C1 segment of cervical spinal cord (tissue), 14 donors: Measurements from ENCODE around the gene DNASE1L2.

Source experiments
- DNase-seq, 14 donors: peaks; one replicate each; lab custom pipeline; 2025; lab: John Stamatoyannopoulos, UW

Gene DNASE1L2

DNA sequence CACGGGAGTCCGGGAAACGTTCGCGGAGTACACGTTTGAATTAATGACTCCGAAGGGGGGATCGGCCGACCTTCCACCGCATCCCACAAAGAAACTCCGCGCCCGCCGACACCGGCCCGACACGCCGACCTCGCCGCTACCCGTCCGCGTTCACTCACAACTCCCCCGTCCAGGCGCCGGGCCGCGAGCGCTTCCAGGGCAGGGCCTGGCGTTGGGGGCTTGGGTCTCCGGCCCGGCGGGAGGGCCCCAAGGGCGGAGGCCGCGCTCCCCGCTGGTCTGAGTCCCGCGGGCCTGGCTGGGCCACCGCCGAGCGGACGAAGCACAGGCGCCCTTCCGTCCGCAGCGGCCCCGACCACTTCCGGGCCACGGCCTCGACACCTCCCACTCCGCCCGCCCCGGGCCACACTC, 31.3 kb downstream of the DNASE1L2 start:
- DNase-seq: peak in 2 of 14 donors; percentile 80 to 95

- peak; percentile 89 to 97 (median 94) for DNase-seq
These were observed 31.8 kb downstream of the DNASE1L2 start, which contains the start of gene RNPS1 for GRCh38 chr16:2267913-2268666. Gene RNPS1, minus strand, starts transcription at chr16:2268126. Its CDS starts 3,483 bp downstream, at chr16:2264643.

GRCh38 chr16:2270070-2270462, 33.8 kb downstream of the DNASE1L2 start:
- DNase-seq: no peak

GRCh38 chr16:2270588-2271470, 34.6 kb downstream of the DNASE1L2 start:
- no peak for DNase-seq

DNA sequence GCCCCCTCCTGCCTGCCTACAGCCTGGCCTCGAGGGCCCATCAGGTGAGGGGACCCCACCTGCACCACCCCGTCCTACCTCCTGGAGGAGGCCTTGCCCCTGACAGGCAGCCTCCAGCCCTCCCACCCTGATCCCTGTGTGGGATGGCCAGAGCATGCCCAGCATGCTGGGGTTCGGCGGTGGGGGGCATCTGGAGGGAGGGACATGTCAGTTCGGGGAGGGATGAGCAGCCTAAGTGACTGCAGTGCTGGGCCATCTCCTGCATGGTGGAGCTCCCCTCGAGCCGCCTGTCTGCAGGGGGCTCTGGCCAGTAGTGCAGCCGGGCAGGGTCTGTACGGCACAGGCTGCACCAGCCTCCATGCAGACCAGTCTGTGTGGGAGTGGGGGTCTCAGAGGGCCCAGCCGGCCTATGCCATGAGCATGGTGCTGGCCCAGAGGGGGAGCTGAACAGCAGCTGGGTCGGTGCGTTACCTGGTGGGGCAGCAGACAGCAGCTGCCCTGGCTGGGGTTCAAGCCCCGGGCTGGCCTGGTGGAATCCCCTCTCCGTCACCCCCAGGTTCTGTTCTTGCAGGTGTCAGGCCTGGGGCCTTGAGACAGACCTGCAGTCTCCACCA, 35.7 kb downstream of the DNASE1L2 start:
- DNase-seq: no peak

DNA sequence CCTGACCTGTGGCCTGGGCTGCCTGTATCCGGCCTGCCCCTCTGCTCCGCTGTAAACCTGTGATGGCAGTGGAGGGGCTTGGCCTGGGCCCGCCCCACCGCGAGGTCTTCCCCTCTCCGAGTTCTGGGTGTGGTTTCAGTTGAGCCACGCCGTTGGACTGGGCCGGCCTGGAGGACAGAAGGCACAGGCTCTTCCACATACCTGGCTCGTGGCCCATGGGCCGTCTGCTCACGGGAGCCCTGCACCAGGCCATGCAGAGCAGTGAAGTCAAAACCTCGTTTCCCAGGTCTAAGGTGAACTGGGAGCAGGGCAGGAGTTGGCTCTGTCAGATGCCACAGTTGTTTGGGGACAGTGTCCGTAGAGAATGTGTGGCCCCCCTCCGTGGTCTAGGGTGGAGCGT, 37.2 kb downstream of the DNASE1L2 start:
- peak in 1 of 14 donors; percentile 36 for DNase-seq

DNA sequence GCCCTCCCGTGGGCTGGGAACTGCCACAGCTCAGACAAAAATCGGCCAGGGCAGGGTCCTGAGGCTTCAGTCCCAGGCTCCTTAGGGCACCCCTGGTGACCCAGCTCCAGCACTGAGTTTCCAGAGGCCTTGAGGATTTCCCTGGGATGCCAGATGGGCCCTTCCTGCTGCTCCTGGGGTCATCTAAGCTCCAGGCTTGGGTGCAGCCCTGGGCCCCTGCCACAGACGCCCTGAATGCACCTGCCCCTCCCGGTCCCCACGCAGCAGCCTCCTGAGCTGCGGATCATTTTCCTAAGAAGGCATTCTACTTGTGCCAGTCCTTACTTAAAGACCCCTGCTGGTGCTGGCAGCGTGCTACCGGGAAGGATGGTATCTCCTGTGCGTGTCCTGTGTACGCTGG, 37.7 kb downstream of the DNASE1L2 start:
- no peak for DNase-seq

GRCh38 chr16:2275476-2276367, 39.5 kb downstream of the DNASE1L2 start:
- no peak for DNase-seq

DNA sequence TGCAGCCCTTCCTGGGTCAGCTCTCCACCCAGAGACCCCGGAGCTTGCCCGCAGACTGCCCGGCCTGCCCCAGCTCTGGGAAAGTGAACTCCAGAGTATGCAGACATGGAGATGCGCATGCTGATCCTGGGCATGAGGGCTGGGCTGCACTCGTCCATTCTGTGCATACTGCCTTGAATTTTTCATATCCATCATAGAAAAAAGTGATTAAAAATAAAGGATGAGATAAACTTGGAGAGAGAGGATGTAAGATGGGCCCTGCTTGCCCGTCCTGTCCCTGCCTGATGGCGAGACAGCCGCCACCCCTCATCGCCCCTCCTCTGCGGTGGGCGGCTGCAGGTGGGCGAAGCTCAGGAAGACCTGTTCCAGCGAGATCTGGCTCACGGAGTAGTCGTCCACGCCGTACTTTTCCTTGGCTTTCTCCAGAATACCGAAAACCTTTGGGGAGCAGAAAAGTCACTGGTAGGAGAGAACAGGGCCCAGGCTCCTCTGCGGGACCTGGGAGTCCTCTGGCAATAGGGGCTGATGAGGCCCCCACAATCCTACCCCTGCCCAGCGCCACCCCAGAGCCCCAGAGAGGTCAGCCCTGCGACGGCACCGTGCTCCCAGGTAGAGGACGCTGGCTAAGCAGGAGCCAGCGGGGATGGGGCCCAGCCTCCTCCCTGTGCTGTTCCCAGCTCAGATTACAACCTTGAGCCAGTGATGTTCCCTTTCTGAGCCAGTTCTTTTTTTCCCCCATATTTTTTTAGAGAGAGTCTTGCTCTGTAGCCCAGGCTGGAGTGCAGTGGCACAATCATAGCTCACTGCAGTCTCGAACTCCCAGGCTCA, 40.3 kb downstream of the DNASE1L2 start:
- no peak for DNase-seq

- no peak for DNase-seq
These were observed 41.4 kb downstream of the DNASE1L2 start for GRCh38 chr16:2277466-2278271.

DNA sequence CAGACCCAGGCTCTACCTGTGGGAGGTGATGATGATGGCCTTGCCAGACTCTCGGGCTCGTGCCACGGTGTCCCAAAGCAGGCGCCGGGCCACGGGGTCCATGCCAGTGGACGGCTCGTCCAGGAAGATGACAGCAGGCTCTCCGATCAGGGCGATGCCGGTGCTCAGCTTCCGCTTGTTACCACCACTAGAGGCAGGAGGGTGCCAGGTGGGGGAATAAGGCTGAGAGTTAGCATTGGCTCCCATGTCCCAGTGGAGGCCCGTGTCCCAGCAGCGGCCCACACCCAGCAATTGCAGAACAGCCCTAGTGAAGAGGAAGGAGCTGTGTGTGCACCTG, 42.0 kb downstream of the DNASE1L2 start:
- DNase-seq: no peak

- DNase-seq: no peak
These were observed 42.9 kb downstream of the DNASE1L2 start for GRCh38 chr16:2278956-2279800.

DNA sequence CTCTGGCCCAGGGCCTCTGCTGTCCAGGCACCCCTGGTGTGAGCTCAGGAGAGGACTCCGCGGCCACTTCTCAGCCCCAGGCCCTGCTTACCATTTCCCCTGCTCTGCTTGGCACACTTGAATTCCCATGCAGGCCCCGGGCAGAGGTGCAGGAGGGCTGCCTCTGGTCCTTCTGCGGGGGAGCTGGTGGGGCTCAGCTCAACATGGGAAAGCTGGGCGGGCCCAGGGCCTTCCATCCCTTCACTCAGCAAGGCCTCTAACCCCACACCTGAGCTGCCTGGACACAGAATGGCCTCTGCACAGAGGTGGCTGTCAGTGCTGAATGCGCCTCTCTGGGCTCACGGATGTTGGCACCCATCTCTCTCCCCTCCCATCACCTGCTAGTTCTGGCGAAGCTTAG, 44.2 kb downstream of the DNASE1L2 start:
- no peak for DNase-seq

GRCh38 chr16:2280981-2281542, 44.8 kb downstream of the DNASE1L2 start:
- DNase-seq: no peak

DNA sequence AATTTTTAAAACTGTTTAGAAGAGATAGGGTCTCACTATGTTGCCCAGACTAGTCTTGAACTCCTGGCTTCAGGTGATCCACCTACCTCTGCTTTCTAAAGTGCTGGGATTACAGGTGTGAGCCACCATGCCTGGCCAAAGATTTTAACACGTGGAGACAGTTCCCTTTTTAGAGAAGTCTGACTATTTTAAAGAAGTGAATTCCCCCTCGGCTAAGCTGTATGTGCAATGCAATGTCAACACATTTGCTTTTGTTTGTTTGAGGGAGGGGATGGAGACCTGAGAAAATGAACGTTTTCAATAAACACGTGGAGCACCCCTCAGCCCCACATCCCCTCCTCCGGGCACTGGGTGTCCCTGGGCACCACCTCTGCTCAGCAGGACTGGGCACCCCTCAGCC, 46.0 kb downstream of the DNASE1L2 start:
- no peak for DNase-seq

DNA sequence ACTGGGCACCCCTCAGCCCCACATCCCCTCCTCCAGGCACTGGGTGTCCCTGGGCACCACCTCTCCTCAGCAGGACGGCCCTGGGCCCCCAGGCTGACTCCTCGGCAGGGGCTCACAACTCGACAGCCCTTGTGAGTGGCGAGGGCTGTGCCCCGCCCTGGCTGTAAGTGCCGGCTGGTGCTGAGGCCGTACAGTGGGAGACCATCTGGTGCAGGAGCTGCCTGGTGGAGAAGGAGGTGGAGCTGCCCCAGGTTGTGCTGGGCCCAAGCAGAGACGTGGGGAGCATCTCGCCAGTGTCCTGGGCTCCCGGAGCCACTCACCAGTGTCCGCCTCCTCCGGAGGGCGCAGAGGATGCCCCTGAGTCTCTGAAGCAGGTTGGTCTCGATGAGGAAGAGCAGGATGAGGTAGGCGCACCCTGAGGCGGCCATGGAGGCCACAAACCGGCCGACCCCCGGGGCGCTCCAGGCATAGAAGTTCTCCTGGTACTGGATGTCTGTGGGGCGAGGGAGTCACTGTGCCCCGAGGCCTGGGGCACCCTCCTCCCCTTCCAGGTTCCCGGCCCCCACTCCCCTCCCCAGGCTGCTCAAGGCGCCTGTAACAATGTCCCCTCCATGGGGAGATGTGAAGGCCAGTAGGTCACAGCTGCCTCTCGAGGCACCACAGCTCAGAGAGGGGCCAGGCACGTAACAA, 46.8 kb downstream of the DNASE1L2 start:
- DNase-seq: peak in 1 of 14 donors; percentile 9

GRCh38 chr16:2284001-2284770, 47.9 kb downstream of the DNASE1L2 start:
- no peak for DNase-seq
